A673 (cell line): ENCODE data around the gene KDM1A.

Experiments
- EZH2 ChIP-seq: fragments of 200-600 bp; sonication (generic); IDR thresholded peaks from 2 replicates; pipeline ENCODE4 v1.6.1; 2017; ENCODE audit warnings: borderline replicate concordance, low read depth, mild to moderate bottlenecking, mixed read lengths, antibody characterized with exemption, low read length; ENCODE audit not compliant: poor library complexity, severe bottlenecking
- TF ChIP-seq, protein P1 (sequence below): fragments of 300-800, 200-600 bp; sonication (generic); conservative IDR thresholded peaks from 2 replicates; pipeline ENCODE4 v1.5.1; 2017; ENCODE audit warnings: low read depth, mild to moderate bottlenecking, antibody characterized with exemption, low read length, moderate library complexity, mixed read lengths

DNA sequence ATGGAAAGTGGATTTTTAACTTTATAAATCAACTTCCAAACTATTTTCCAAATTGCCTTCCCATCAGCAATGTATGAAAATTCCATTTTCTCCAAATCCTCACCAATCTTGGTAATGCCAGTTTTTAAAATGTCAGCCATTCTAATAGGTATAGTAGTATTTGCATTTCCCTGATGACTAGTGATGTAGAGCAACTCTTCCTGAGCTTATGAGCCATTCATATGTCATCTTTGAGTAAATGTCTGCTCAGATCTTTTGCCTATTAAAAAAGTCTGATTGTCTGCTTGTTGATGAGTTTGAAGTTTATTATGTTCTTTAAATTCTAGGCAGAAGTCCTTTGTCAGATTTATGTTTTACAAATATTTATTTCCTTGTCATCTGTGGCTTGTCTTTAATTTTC is 54.7 kb downstream of the KDM1A start:
- TF ChIP-seq EZH2, result no peak
- TF ChIP-seq, protein P1, sequence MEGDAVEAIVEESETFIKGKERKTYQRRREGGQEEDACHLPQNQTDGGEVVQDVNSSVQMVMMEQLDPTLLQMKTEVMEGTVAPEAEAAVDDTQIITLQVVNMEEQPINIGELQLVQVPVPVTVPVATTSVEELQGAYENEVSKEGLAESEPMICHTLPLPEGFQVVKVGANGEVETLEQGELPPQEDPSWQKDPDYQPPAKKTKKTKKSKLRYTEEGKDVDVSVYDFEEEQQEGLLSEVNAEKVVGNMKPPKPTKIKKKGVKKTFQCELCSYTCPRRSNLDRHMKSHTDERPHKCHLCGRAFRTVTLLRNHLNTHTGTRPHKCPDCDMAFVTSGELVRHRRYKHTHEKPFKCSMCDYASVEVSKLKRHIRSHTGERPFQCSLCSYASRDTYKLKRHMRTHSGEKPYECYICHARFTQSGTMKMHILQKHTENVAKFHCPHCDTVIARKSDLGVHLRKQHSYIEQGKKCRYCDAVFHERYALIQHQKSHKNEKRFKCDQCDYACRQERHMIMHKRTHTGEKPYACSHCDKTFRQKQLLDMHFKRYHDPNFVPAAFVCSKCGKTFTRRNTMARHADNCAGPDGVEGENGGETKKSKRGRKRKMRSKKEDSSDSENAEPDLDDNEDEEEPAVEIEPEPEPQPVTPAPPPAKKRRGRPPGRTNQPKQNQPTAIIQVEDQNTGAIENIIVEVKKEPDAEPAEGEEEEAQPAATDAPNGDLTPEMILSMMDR, result no peak
